Retinal pigment epithelial cell (primary cell): ENCODE data around the gene HACL1.
A peak's percentile ranks its signal among the peaks of the same experiment; 100 is the strongest.
"Not testable (repeated sequence)": the region's sequence is repeated elsewhere in the genome, so short reads cannot be mapped to it uniquely, and the experiment has no call there.

Experiments used
- DNase-seq: peaks from one replicate; pipeline ENCODE4 v3.0.0-alpha.2; 2010; ENCODE audit warnings: low read depth
- H3K4me3 ChIP-seq: 2 replicates; pipeline ENCODE4 v1.5.1; 2011; ENCODE audit warnings: mild to moderate bottlenecking, low read length, control low read depth, moderate library complexity
- CTCF ChIP-seq: conservative IDR thresholded peaks from 2 replicates; pipeline ENCODE4 v1.5.1; 2011; ENCODE audit warnings: low read depth, low read length, control low read depth, inconsistent platforms

HACL1 gene

GRCh38 chr3:15611018-15611417, 9.6 kb upstream of the HACL1 start:
- H3K4me3 ChIP-seq = no peak overlapping the region
- DNase-seq = no peak
- TF ChIP-seq CTCF = no peak

- no peak for TF ChIP-seq CTCF
- H3K4me3 ChIP-seq = no peak overlapping the region
- no peak for DNase-seq
Measured at GRCh38 chr3:15610082-15610759, 8.9 kb upstream of the HACL1 start.

- TF ChIP-seq CTCF = no peak
- no peak for DNase-seq
- no peak overlapping the region for H3K4me3 ChIP-seq
Measured at GRCh38 chr3:15606434-15606891, 5.1 kb upstream of the HACL1 start.

- DNase-seq, H3K4me3 ChIP-seq: not testable (repeated sequence)
Measured at GRCh38 chr3:15604584-15604983, 3.2 kb upstream of the HACL1 start.

- H3K4me3 ChIP-seq = peak overlapping the region; percentile 100
- not testable (repeated sequence) for DNase-seq
Measured at GRCh38 chr3:15602816-15603215, 1.4 kb upstream of the HACL1 start.

- peak overlapping the region; percentile 100 for H3K4me3 ChIP-seq
- no peak for TF ChIP-seq CTCF
- DNase-seq = no peak
Measured at GRCh38 chr3:15602146-15602536, 772 bp upstream of the HACL1 start.

- no peak for DNase-seq
- TF ChIP-seq CTCF = no peak
Measured at GRCh38 chr3:15601046-15601398, 347 bp downstream of the HACL1 start.

GRCh38 chr3:15595955-15596354, 5.4 kb downstream of the HACL1 start:
- no peak for TF ChIP-seq CTCF
- DNase-seq = no peak
- no peak overlapping the region for H3K4me3 ChIP-seq

More at GRCh38 chr3:15601046-15601398, 347 bp downstream of the HACL1 start:
- H3K4me3 ChIP-seq = peak overlapping the region; percentile 100
